Fibroblast of lung (primary cell): ENCODE data around the gene NRDC.

Source experiments
- EZH2 ChIP-seq: IDR thresholded peaks from 2 replicates; pipeline ENCODE4 v1.5.1; 2012; ENCODE audit warnings: low read length, control low read depth, mild to moderate bottlenecking; ENCODE audit errors: missing control alignments
- TF ChIP-seq, protein P1 (sequence below), 2 donors: IDR thresholded peaks in 1 of 2; conservative IDR thresholded peaks in 1 of 2; 1 replicate in 1 of 2; 2 replicates in 1 of 2; pipeline ENCODE4 v1.5.1; 2011 to 2012; ENCODE audit warnings: low read length in 2 of 2, control low read depth in 1 of 2, inconsistent platforms in 1 of 2, low read depth in 1 of 2, mild to moderate bottlenecking in 1 of 2

DNA sequence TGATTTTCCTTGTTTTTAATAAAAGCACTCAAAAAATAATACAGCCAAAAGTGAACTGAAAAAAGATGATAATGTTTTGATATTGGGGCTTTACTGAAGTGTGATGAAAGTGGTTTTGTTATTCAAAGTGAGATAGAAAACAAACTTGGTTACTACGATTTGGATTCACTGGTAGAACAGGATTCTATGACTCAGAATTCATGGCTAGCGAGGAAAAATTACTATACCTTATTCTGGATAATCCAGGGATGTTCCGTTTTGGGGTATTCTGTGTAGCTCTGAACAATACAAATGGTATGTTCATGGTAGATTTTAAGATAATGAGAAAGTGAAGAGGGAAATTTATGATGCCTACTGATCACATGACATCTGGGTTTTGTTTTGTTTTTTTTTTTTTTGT, 117.7 kb downstream of the NRDC start:
- TF ChIP-seq, protein P1, sequence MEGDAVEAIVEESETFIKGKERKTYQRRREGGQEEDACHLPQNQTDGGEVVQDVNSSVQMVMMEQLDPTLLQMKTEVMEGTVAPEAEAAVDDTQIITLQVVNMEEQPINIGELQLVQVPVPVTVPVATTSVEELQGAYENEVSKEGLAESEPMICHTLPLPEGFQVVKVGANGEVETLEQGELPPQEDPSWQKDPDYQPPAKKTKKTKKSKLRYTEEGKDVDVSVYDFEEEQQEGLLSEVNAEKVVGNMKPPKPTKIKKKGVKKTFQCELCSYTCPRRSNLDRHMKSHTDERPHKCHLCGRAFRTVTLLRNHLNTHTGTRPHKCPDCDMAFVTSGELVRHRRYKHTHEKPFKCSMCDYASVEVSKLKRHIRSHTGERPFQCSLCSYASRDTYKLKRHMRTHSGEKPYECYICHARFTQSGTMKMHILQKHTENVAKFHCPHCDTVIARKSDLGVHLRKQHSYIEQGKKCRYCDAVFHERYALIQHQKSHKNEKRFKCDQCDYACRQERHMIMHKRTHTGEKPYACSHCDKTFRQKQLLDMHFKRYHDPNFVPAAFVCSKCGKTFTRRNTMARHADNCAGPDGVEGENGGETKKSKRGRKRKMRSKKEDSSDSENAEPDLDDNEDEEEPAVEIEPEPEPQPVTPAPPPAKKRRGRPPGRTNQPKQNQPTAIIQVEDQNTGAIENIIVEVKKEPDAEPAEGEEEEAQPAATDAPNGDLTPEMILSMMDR (conservative IDR thresholded peaks at IDR 0.05 in 1 of 2, IDR thresholded peaks at IDR 0.05 in 1 of 2; ENCODE audit: low read depth in 1 of 2, low read length in 2 of 2) = no peak
- TF ChIP-seq EZH2 = no peak
